Stimulated activated CD4-positive, alpha-beta T cell treated with anti-CD3 and anti-CD28 coated beads, TNF-alpha, amount 100 ng/mL, for 1 hour (primary cell): ENCODE results near the gene FRAS1.
"Not testable (repeated sequence)": the region's sequence is repeated elsewhere in the genome, so short reads cannot be mapped to it uniquely, and the experiment has no call there.

ENCODE experiments used
- DNase-seq, 3 donors: peaks; one replicate each; pipeline ENCODE4 v3.0.0-alpha.2; 2020; ENCODE audit warnings: low read depth in 3 of 3, low spot score in 1 of 3

The FRAS1 gene

DNA sequence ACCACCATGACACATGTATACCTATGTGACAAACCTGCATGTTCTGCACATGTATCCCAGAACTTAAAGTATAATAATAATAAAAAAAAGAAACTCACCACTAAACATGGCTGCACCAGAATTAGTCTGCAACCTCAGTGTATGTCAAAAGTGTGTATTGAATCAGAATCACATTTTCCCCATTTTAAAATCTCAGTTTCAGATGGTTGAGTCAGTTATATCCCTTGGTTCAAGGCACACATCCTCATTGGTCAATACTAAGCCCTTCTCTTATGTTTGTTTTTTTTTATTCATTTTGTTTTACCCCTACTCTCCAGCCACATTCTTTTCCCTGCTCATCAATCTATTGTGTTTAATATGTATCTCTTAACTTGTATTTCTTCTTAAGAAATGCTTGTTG, 436.6 kb downstream of the FRAS1 start:
- no peak for DNase-seq

DNA sequence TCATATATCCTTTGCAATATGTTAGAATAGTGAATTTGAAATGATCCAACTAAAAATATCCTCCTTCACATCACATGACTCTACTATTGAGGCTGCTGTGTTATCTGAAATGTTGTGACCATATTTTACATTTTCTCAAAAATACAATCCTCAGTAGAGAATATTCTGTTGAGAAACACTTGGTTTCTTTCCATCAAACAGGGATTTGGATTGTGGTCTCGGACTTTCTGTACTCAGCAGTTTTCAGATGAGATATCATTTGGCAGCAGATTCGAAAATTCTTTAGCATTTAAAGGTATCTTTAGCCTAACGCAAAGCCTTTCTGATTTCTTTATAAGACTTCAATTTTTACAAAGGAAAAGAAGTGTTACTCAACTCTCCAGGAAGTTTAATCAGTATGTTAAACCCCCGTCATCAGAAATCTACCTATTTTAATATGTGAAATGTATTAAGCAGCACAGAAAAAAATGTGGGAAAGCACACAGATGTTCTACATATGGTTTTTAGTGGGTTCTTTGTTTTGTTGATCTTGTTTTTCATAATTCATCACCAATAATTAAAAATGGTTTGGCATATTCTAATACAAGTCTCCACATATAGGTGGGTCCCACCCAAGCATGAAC, 439.0 kb downstream of the FRAS1 start:
- no peak for DNase-seq

DNA sequence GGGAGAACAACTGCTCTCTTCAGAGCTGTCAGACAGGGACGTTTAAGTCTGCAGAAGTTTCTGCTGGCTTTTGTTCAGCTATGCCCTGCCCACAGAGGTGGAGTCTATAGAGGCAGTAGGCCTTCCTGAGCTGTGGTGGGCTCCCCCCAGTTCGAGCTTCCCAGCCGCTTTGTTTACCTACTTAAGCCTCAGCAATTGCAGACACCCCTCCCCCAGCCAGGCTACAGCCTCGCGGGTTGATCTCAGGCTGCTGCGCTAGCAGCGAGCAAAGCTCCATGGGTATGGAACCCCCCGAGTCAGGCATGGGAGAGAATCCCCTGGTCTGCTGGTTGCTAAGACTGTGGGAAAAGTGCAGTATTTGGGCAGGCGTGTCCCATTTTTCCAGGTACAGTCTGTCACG, 449.1 kb downstream of the FRAS1 start:
- not testable (repeated sequence) for DNase-seq

- no peak for DNase-seq
Observed at GRCh38 chr4:78509043-78509442, 451.9 kb downstream of the FRAS1 start.

GRCh38 chr4:78510108-78510507, 453.0 kb downstream of the FRAS1 start:
- DNase-seq = no peak

DNA sequence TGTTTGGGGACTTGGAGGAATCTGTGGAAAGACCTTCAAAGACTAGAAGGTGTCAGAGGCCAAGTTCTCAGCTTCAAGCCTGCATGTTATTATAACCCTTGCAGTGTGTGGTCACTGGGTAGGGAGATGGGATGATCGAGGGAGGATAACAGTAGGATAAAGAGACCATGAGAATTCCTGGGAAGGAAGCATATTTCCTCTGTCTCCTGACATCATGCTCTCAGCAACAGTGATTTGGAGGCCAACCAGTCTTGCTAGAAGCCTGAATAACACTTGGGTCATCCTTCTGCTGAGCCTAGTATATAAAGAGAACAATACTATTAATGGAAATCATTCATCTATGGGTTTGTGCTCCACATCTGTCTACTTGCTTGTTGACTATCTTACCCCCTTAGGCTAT, 453.6 kb downstream of the FRAS1 start:
- DNase-seq = no peak

- no peak for DNase-seq
Observed at GRCh38 chr4:78512357-78512920, 455.3 kb downstream of the FRAS1 start.

GRCh38 chr4:78513411-78513975, 456.4 kb downstream of the FRAS1 start:
- DNase-seq = no peak

DNA sequence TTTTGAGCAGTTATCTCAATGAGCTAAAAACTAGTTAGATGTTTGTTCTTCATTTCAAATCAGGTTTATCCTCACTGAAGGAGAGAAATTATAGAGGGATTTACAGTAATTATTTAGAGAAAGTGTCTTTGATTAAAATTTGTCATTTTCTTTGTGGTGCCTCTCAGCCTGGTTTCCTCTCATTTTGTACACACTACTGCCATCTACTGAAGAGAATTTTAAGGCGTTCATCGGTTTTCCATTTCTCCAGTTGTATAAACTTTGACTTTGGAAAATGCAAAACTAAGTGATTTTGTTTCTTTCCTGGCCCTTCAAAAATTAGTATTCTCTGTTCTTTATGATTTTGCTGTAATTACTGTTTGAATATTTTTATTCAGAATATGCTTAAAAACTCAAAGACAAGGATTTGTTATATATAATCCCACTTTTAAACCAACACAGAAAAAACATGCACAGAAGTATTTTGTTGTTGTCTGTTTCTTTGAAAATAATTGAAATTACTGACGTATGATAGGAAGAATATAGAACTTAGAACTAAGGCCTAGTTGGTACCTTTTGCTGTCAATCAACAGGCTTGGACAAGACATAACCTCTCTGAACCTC, 460.0 kb downstream of the FRAS1 start:
- no peak for DNase-seq

DNA sequence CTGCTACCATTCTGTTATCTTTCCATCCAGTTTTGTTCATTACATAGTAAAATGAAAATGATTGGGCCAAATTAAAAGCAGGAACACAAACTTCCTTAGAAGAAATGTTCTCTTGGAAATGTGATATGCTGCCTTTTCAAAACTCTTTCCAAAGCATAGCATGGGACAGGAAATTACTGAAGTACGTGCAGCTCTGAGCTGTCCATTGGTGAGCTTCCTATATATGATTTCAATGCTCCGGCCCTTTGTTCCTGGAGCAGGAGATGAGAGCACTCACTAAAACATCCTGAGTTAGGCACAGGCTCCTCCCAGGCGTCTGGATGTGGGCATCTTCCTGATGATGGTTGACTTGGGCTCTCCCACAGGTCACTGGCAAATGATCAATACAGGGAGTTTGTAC, 461.4 kb downstream of the FRAS1 start:
- no peak for DNase-seq

- DNase-seq = no peak
Observed at GRCh38 chr4:78519962-78520361, 462.8 kb downstream of the FRAS1 start.

- DNase-seq = no peak
Observed at GRCh38 chr4:78520808-78521226, 463.7 kb downstream of the FRAS1 start.

DNA sequence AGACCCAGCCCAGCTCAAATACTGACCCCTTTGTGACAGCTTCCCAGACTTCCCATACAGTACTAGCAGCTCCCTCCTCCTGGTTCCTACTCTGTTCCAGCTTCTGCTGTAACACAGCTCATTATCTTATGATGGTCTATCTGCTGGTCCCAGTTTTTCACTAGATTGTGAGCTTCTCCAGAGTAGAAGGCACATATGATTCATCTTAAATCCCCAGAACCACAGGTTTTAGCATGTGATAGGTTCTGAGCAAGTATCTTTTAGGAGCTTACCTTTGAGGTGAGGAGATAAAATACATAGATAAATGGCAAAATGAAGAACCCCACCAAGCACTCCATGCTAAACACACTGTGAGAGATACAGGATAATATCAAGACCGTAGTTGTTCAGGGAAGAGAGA, 466.9 kb downstream of the FRAS1 start:
- no peak for DNase-seq

GRCh38 chr4:78525559-78525958, 468.4 kb downstream of the FRAS1 start:
- no peak for DNase-seq

DNA sequence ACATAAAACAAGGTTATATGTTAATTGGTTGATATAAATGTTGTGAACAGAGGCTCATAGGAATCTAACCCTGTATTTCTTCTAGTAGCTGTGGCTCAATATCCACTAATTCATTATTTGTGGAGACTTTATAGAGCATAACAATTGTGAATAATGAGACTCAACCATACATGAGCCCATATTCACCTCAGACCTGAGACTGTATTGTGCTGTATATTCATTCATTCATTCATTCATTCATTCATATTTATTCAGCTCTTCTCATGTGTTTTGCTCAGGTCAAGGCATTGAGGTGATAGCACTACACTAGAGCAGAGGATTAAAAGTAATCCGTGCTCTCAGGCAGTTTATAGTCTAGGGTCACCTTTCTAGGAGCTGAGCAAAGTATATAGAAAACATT, 470.0 kb downstream of the FRAS1 start:
- DNase-seq = no peak

- no peak for DNase-seq
Observed at GRCh38 chr4:78527555-78527954, 470.4 kb downstream of the FRAS1 start.

DNA sequence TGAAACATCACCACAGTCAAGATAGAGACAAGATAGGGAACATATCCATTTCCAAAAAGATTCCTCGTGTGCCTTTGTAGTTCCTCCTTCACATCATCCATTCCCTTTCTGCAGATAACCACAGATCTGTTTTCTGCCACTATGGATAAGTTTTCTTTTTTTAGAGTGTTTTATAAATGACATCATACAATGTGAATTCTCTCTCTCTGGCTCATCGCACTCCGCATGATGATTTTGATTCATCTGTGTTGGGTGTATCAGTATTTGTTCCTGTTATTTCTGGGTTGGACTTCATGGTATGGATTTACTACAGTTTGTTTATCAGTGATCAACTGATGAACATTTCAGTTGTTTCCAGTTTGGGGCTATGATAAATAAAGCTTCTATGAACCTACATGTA, 471.2 kb downstream of the FRAS1 start:
- no peak for DNase-seq

DNA sequence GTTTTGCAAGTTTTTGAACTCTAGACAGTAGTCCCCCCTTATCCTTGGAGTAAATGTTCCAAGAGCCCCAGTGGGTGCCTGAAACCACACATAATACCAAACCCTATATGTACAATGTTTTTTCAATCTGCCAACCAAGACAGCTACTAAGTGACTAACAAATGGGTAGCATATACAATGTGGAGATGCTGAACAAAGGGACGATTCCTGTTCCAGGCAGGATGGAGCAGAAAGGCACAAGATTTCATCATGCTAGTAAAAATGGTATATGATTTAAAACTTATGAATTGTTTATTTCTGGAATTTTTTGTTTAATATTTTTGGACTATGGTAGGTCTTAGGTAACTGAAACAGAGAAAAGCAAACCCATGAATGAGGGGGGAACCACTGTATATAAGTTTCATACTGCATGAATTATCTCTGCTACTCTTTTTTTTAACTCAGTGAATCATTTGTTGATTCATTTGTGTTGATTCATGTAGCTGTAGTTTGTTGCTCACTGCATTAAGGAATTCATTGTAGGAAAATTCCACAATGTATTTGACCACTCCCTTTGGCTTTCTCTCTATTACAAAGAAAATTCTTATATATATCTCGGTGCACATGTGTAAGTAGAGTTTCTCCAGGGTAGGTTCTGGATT, 472.6 kb downstream of the FRAS1 start:
- no peak for DNase-seq

DNA sequence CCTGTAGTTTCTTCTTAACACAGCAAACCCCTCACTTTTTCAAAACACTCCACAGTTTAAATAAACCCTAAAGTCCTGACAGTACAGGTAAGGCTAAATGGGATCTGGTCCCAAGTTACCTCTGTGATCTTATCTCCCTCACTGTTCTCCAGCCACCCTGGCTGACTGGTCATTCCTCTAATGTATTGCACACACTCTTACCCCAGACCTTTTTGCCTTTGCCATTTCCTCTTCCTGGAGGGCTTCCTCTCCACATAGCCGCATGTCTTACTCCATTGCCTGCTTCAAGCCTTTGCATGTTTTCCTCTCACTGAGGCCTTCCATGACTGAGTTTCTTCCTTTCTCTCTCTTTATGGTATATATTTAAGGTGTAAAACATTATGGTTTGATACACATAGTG, 474.9 kb downstream of the FRAS1 start:
- no peak for DNase-seq

DNA sequence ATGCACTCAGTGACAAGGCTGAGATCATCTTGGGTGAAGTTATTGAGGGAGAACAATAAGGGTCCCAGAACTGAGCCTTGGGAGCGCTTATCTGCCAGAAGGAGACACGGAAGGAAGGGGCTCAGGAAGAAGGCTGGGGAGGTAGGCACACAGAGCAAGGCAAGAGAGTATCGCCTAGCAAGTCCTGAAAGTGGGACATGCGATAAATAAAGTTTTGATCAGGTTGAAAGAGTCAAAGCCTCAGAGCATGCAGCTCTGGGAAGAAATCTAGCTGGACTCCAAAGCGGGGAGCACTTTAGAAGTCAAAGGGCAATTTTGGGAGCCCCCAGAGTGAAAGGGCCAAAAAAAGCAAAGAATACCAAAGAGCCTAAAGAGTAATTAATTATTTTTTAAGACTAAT, 476.7 kb downstream of the FRAS1 start:
- no peak for DNase-seq

DNA sequence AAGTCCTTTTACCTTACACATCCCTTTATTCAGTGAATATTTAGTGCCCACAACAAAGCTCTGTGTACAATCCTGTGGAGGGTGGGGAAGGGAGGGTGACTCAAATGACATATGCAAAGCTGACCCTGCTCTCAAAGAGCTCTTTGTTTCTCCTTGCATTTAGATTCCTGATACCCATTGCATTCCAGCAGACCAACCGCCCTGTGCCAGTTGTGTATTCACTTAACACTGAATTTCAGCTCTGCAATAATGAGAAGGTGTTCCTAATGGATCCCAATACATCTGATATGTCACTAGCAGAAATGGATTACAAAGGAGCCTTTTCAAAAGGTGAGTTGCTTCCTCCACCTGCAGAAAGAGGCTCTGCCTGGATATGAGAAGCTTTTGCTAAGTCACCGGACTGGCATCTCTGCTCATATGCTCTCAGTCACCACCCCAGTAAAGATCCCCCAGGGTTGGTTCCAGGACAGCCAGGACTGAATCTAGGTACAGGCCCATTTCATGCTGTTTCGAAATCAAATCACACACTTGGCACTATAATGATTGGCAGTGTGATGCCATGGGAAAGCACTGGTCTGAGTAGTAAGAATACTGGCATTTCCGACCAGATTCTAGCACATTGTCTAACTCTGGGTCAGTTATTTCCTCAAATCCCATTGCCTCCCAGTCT, 477.3 kb downstream of the FRAS1 start:
- DNase-seq = no peak

- no peak for DNase-seq
Observed at GRCh38 chr4:78542373-78542772, 485.2 kb downstream of the FRAS1 start.
